ENCODE results near the gene ADI1. TPM values are rescaled to one million over a fixed set of nuclear protein-coding genes. Genes with fewer than 3 reads are reported as not detected.
A peak's percentile ranks its signal among the peaks of the same experiment; 100 is the strongest.

The ADI1 gene
- polyA plus RNA-seq, 1 experiment: 53.3 TPM

DNA sequence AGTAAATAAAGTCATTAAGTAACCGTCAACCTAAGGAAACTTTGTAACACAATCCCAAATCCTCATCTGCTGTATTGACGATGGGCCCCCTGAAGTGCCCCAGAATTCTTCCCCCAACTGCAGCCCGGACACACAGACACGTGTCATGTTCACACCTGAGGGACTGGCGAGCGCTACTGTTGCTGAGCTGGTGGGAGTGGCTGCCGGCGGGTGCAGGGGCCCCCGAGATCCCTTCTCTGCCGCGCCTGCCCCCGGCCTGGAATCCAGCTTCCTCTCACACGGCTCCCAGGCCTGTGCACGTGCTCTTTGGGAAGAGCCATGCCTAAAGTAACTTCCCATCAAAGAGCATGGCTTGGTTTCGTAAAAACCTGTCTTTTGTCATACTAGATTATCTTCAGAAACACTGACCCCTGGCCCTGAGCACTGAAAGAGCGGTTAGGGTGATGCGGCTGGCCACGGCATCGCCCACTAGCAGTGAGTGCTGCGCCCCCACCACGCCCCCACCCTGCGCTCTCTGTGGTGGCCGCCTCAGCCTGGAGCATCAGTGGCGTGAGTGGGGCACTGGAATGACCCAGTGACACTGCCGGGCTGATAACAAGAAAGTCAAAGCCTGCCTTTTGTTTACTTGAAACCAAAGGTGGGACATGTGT is 56.0 kb downstream of the ADI1 start:
- POLR2A ChIA-PET: no interaction called here
- CTCF ChIA-PET: interaction anchor here (0.6 to 7.1 kb wide), 11 partner anchors 10 to 905 kb away, joined by 3 to 81 read pairs (median 6); no protein-coding TSS in a partner anchor
- no peak for DNase-seq (ENCODE audit: low read depth)
- H3K36me3 ChIP-seq (ENCODE audit: control insufficient read depth, insufficient read depth, low read length): peaks cover 26% of the 10 kb centered on the region
- no peak overlapping the region for H3K4me3 ChIP-seq (ENCODE audit: low read depth, low read length)
- TF ChIP-seq, protein P1, sequence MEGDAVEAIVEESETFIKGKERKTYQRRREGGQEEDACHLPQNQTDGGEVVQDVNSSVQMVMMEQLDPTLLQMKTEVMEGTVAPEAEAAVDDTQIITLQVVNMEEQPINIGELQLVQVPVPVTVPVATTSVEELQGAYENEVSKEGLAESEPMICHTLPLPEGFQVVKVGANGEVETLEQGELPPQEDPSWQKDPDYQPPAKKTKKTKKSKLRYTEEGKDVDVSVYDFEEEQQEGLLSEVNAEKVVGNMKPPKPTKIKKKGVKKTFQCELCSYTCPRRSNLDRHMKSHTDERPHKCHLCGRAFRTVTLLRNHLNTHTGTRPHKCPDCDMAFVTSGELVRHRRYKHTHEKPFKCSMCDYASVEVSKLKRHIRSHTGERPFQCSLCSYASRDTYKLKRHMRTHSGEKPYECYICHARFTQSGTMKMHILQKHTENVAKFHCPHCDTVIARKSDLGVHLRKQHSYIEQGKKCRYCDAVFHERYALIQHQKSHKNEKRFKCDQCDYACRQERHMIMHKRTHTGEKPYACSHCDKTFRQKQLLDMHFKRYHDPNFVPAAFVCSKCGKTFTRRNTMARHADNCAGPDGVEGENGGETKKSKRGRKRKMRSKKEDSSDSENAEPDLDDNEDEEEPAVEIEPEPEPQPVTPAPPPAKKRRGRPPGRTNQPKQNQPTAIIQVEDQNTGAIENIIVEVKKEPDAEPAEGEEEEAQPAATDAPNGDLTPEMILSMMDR (IDR thresholded peaks at IDR 0.05; ENCODE audit: insufficient read depth, low read depth, low read length): no peak
- H3K27me3 ChIP-seq (ENCODE audit: control insufficient read depth, insufficient read depth, low read length): no peaks in the 10 kb centered on the region

DNA sequence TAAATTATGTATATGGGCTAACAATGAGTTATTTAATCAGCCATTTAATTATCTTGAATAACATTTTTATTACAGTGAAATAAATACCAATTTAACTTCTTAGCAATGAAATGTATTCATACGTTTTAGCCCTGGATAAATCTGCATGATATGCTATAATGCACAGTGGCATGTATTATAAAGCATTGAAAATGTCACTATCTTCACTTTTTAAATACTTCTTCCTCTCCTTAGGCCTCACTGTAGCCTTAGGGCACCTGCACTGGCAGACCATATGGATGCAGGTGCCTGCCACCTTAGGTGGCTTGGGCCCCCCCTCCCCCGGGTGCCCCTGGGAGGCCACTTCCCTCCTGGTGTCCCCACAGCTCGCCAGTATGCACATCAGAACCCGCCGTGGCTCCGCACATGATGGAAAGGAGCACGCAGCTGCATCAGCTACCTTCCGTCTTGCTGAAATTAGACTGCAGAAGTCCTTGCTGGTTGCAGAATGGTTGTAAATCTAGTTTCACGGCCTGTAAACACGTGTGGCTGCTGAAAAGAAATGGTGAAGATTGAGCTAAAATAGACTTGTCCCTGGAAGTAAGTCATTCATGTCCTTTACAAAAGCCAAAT is 56.7 kb downstream of the ADI1 start:
- H3K36me3 ChIP-seq (ENCODE audit: control insufficient read depth, insufficient read depth, low read length): peaks cover 28% of the 10 kb centered on the region
- TF ChIP-seq, protein P1 (IDR thresholded peaks at IDR 0.05; ENCODE audit: insufficient read depth, low read depth, low read length): no peak
- no peak overlapping the region for H3K4me3 ChIP-seq (ENCODE audit: low read depth, low read length)
- no peak for DNase-seq (ENCODE audit: low read depth)
- ChIA-PET POLR2A (interaction anchor here (0.7 kb wide), 1 partner anchor 14 kb away, joined by 3 read pairs; no protein-coding TSS in a partner anchor), CTCF (interaction anchor here (0.6 to 7.1 kb wide), 15 partner anchors 9 to 904 kb away, joined by 3 to 81 read pairs (median 5); no protein-coding TSS in a partner anchor)
- H3K27me3 ChIP-seq (ENCODE audit: control insufficient read depth, insufficient read depth, low read length): no peaks in the 10 kb centered on the region

DNA sequence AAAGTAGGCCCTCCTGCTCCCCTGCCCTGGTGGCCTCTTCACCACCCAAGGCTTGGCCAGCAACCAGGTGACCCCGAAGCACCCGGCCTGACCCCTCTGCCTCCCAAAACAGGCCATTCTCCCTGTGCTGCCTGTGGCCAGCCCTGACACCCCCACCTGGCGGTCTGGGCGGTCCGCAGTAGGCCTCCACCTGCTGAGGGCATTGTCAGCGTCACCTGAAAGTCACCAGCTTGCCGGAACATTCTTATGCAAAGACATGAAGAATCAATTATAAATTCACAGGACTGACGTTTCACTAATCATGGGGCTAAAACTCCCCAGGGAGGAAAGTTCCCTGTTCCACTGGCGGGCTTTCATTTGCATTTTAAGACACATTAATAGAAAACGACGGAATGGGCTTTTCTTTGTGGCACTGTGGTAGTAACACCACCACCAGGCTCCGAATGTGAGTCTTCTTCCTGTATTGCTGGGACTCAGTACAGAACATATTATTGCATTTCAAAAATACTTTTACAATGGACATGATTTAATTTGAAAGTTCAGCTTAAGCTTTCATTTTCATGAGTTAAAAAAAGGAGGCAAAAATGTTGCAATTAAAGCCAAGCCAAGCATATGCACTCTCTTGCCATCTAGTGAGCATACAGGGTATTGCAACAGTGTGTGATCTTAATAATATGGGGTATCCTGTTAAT is 57.4 kb downstream of the ADI1 start:
- ChIA-PET CTCF (interaction anchor here (0.6 to 7.1 kb wide), 13 partner anchors 11 to 331 kb away, joined by 3 to 81 read pairs (median 4); no protein-coding TSS in a partner anchor), POLR2A (interaction anchor here (0.7 kb wide), 1 partner anchor 14 kb away, joined by 3 read pairs; no protein-coding TSS in a partner anchor)
- DNase-seq (ENCODE audit: low read depth): no peak
- no peak overlapping the region for H3K4me3 ChIP-seq (ENCODE audit: low read depth, low read length)
- TF ChIP-seq, protein P1 (IDR thresholded peaks at IDR 0.05; ENCODE audit: insufficient read depth, low read depth, low read length): peak; percentile 85
- H3K36me3 ChIP-seq (ENCODE audit: control insufficient read depth, insufficient read depth, low read length): peaks cover 25% of the 10 kb centered on the region
- H3K27me3 ChIP-seq (ENCODE audit: control insufficient read depth, insufficient read depth, low read length): no peaks in the 10 kb centered on the region

DNA sequence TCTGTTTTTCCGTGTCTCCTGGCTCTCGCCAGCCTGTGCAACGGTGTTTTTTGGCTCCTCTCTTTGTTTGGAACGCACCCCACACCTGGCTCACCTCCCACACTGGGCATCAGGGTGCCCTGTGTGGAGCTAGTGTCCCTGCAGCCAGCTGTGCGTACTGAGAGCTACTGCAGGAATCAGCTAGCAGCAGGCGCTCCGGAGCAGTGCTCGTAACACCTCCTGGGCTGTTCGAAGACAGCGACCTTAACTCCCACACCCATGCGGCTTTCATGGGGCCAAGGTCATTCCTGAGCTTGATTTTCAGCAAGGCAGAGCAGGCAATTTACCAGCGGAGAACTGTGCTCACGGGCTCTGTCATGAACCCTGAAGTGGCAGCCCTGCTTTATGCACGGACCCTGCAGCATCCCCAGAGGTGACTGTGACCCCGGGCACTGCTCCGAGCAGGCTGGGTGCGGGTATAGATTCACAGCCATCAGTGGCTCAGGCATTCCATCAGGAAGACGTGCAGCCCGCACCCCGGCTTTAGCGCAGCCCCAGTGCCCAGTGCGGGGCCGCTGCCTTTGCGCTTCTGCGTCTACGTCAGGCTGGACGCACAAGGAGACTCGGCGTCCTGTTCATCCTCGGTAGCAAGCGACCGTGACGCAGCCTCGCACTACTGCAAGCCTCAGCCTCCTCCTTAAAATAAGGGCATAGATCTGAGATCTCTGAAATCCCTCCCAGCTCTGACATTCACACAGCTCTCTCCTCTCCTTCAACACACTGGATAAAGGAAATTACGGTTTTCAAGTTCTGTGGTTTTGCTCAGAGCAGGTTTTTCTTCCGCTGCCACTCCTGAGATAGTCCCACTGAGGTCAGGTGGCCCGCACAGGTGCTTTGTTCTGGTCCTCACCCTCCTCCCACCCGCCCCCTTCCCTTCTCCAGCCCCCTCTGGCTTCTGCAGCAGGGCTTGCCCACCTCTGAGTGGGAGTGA is 58.2 kb downstream of the ADI1 start:
- CTCF ChIA-PET: interaction anchor here (0.7 to 7.1 kb wide), 7 partner anchors 15 to 76 kb away, joined by 3 to 81 read pairs (median 4); no protein-coding TSS in a partner anchor
- POLR2A ChIA-PET: no interaction called here
- no peak overlapping the region for H3K4me3 ChIP-seq (ENCODE audit: low read depth, low read length)
- H3K27me3 ChIP-seq (ENCODE audit: control insufficient read depth, insufficient read depth, low read length): no peaks in the 10 kb centered on the region
- no peak for DNase-seq (ENCODE audit: low read depth)
- TF ChIP-seq, protein P1 (IDR thresholded peaks at IDR 0.05; ENCODE audit: insufficient read depth, low read depth, low read length): no peak
- peaks cover 26% of the 10 kb centered on the region for H3K36me3 ChIP-seq (ENCODE audit: control insufficient read depth, insufficient read depth, low read length)

Measured in BJ (cell line).